Activated T-helper 2 cell treated with anti-CD3 and anti-CD28 coated beads, Interferon-gamma antibody, Interleukin-2, Interleukin-4, amounts not matched to agents 10 μg/mL and 5 μg/mL and 100 μg/mL, durations not matched to agents 14 hours and 24 hours and 36 hours (primary cell): ENCODE results near the gene FAM193A. TPM values are rescaled to one million over a fixed set of nuclear protein-coding genes. Genes with fewer than 3 reads are reported as not detected.
"Not testable (repeated sequence)": the region's sequence is repeated elsewhere in the genome, so short reads cannot be mapped to it uniquely, and the experiment has no call there.

Source experiments
- DNase-seq: peaks from one replicate; pipeline ENCODE4 v3.0.0; 2021; ENCODE audit warnings: low spot score
- H3K27ac Mint-ChIP-seq: one replicate; pipeline ENCODE4 v1.8.0; 2021; ENCODE audit warnings: mixed read lengths
- H3K27me3 Mint-ChIP-seq: one replicate; pipeline ENCODE4 v1.8.0; 2021; ENCODE audit warnings: low read depth, mixed read lengths
- H3K36me3 Mint-ChIP-seq: one replicate; pipeline ENCODE4 v1.8.0; 2021; ENCODE audit warnings: low read depth, mixed read lengths
- H3K4me1 Mint-ChIP-seq: one replicate; pipeline ENCODE4 v1.8.0; 2021; ENCODE audit warnings: low read depth, mixed read lengths
- H3K4me3 Mint-ChIP-seq: one replicate; pipeline ENCODE4 v1.8.0; 2021; ENCODE audit warnings: low read depth, mild to moderate bottlenecking, moderate library complexity, mixed read lengths
- H3K9me3 Mint-ChIP-seq: one replicate; pipeline ENCODE4 v1.8.0; 2021; ENCODE audit warnings: mixed read lengths
- intact Hi-C: fragments of 100-400 bp; cut with micrococcal nuclease; formaldehyde crosslinking; loops from one replicate; pipeline ENCODE4 v1.15.1; 2023
- total RNA-seq: library from RNA; stranded (reverse); gene quantifications from 2 replicates; pipeline ENCODE4 v1.2.3, GENCODE V29; 2022

FAM193A gene
- total RNA-seq, 1 donor from 2014 or later: 31.2 TPM

DNA sequence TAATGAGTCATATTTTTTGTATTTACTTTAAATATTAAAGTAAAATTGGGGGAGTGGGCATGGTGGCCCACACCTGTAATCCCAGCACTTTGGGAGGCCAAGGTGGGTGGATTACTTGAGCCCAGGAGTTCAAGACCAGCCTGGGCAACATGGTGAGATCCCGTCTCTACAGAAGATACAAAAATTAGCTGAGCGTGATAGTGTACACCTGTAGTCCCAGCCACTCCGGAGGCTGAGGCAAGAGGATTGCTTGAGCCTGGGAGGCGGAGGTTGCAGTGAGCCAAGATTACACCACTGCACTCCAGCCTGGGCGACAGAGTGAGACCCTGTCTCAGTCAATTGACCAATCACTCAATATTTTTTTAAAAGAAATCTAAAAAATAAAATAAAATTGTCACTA is 100.5 kb downstream of the FAM193A start:
- H3K4me3 Mint-ChIP-seq, H3K4me1 Mint-ChIP-seq, H3K27me3 Mint-ChIP-seq, H3K9me3 Mint-ChIP-seq, intact Hi-C loops, H3K27ac Mint-ChIP-seq, DNase-seq: not testable (repeated sequence)
- H3K36me3 Mint-ChIP-seq: peaks cover 52% of the 10 kb centered on the region

GRCh38 chr4:2637956-2638552 is 101.6 kb downstream of the FAM193A start:
- Mint-ChIP-seq H3K4me1 (no peaks in the 10 kb centered on the region), H3K36me3 (peaks cover 48% of the 10 kb centered on the region), H3K4me3 (no peak overlapping the region), H3K9me3 (no peaks in the 10 kb centered on the region), H3K27ac (no peak overlapping the region), H3K27me3 (no peaks in the 10 kb centered on the region)
- DNase-seq: no peak
- intact Hi-C loops: no loop called here

- peaks cover 50% of the 10 kb centered on the region for H3K36me3 Mint-ChIP-seq
- no peak for DNase-seq
- H3K27ac Mint-ChIP-seq: no peak overlapping the region
- H3K27me3 Mint-ChIP-seq: no peaks in the 10 kb centered on the region
- no peaks in the 10 kb centered on the region for H3K9me3 Mint-ChIP-seq
- no peaks in the 10 kb centered on the region for H3K4me1 Mint-ChIP-seq
- H3K4me3 Mint-ChIP-seq: no peak overlapping the region
- intact Hi-C loops: no loop called here
These were observed 102.3 kb downstream of the FAM193A start for GRCh38 chr4:2638730-2639129.

DNA sequence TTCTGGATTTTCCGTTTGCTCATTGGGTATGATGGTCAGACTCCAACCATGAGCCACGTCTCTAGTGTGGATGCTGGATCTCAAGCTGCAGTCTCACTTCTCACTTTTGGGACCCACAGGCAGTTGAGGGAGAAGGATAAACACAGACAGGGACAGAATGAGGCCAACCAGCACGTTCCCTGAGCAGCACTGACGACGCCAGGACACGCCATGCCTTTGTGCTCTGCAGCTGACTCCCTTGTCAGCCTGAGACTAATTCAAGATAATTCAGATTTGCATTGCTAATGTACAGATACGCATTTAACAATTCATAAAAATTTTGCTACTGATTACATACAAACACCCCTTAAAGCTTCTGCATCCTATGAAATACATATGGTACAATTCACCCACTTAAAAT is 106.5 kb downstream of the FAM193A start:
- H3K9me3 Mint-ChIP-seq: no peaks in the 10 kb centered on the region
- no peaks in the 10 kb centered on the region for H3K4me1 Mint-ChIP-seq
- no peak overlapping the region for H3K27ac Mint-ChIP-seq
- peaks cover 44% of the 10 kb centered on the region for H3K36me3 Mint-ChIP-seq
- no peaks in the 10 kb centered on the region for H3K27me3 Mint-ChIP-seq
- intact Hi-C loops: no loop called here
- no peak overlapping the region for H3K4me3 Mint-ChIP-seq
- no peak for DNase-seq

DNA sequence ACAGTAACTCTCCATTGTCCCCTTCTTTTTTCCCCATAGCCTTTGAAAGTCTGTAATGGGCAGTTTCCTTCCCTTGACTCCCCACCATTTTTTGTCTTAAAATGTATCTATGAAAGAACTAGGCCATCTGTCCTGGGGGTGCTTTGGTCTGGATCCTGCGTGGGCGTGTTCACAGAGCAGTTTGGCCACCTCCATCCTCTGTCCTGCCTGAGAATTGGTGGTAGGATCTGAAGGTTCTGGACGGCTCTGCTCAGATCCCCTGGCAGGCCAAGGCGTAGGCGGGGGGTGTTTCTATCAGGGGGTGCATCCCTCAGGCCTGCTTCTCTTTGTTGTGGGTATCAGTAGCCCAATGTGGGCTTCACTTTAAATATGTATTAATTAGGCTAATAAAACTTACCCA is 107.1 kb downstream of the FAM193A start:
- no peaks in the 10 kb centered on the region for H3K9me3 Mint-ChIP-seq
- peaks cover 50% of the 10 kb centered on the region for H3K36me3 Mint-ChIP-seq
- no peak overlapping the region for H3K4me3 Mint-ChIP-seq
- intact Hi-C loops: no loop called here
- DNase-seq: no peak
- H3K27ac Mint-ChIP-seq: no peak overlapping the region
- H3K4me1 Mint-ChIP-seq: no peaks in the 10 kb centered on the region
- H3K27me3 Mint-ChIP-seq: no peaks in the 10 kb centered on the region

DNA sequence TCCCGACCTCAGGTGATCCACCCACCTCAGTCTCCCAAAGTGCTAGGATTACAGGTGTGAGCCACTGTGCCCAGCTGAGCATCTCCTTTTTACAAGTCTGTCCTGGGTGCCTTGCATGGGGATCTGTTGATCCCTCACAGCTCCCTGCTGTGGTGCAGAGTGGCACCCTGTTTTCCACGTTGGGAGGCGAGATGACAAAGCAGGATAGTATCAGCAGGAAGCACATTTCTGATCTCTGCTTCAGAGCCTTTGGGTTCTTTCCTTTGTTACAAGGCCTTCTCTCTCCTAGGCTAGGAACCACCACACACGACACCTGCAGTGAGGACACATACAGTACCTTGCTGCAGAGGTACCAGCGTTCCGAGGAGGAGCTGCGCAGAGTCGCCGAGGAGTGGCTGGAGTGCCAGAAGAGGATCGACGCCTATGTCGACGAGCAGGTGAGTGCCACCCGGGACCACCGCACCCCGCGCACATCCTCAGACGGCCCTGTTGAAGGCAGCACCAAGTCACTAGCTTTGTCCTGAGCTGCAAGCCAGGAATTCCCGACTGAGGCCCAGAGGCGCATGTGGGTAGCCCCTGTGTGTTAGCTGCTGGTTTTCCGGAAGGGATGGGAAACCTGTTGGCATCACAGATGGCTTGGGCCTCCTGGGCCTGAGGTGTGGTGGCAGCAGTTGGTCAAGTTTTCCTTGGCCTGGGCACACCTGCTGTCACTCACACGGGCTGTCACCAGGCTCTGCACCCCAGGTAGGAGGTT is 110.1 kb downstream of the FAM193A start:
- H3K36me3 Mint-ChIP-seq: peaks cover 48% of the 10 kb centered on the region
- no peak for DNase-seq
- no peaks in the 10 kb centered on the region for H3K9me3 Mint-ChIP-seq
- no peak overlapping the region for H3K4me3 Mint-ChIP-seq
- H3K4me1 Mint-ChIP-seq: peaks cover 5% of the 10 kb centered on the region
- intact Hi-C loops: no loop called here
- H3K27ac Mint-ChIP-seq: no peak overlapping the region
- no peaks in the 10 kb centered on the region for H3K27me3 Mint-ChIP-seq

DNA sequence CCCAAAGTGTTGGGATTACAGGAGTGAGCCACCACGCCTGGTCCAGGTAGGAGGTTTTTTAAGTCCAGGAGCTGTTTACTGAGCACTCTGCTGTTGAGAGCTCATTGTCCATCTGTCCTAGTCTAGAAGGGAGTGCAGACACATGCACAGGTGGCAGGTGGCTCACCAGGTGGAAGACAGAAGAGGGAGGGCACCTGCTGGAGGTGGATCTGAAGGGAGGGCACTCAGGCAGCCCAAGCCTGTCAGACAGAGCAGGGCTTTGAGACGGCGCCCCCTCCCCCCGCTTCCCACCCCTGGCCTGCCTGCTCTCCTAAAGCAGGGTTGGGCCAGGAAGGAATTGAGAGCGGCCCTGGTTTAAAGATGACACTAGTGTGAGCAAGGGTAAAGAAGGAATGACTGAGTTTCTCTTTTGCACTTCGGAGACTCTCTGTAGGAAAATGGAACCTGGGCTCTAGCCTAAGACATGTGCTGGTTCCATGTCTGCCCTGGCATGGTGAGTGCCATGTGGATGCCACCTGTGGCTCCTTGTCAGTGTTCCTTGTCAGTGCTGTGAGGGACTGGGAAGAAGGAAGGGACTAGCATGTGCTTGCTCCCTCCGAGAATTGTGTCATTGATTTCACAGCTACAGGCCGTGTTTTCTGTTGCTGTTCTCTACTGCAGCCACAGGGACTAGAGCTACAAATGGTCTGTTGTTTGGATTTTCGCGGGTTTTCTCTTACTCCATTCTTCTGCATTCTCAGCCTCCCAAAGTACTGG is 111.1 kb downstream of the FAM193A start:
- no peak for DNase-seq
- Mint-ChIP-seq H3K9me3 (no peaks in the 10 kb centered on the region), H3K27ac (no peak overlapping the region), H3K4me1 (peaks cover 16% of the 10 kb centered on the region), H3K4me3 (no peak overlapping the region), H3K27me3 (no peaks in the 10 kb centered on the region), H3K36me3 (peaks cover 55% of the 10 kb centered on the region)
- intact Hi-C loops: no loop called here

DNA sequence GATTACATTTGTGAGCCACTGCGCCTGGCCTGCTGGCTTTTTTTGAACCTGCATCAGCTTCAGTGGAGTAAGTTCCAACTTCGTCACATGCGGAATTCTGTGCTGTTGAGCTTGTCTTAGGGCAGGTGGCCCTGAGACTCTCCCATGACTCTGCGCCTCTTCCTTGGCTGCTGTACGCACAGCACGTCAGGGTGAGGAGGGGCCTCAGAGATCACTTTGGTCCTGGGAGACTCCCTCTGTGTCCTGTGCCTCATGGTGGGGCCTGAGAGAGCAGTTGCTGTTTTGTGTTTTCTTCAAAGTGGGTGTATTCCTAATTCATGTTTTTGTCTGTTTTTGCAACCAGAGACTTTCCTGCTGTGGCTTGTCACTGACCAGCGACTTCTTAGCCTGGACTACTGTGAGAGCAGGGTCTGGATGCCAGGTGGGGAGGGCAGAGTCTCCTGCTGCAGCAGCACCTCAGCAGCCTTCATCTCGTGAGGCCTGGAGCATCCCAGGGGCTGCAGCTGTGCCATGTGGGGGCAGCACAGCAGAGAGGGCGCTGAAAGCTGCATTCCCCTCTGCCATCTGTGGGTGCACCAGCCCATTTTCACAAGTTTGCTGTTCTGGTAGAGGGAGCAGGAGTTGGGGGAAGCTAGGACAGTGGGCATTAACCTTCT is 111.8 kb downstream of the FAM193A start:
- DNase-seq: no peak
- no peak overlapping the region for H3K4me3 Mint-ChIP-seq
- intact Hi-C loops: no loop called here
- H3K36me3 Mint-ChIP-seq: peaks cover 55% of the 10 kb centered on the region
- H3K4me1 Mint-ChIP-seq: peaks cover 19% of the 10 kb centered on the region
- H3K9me3 Mint-ChIP-seq: no peaks in the 10 kb centered on the region
- H3K27ac Mint-ChIP-seq: no peak overlapping the region
- H3K27me3 Mint-ChIP-seq: no peaks in the 10 kb centered on the region

DNA sequence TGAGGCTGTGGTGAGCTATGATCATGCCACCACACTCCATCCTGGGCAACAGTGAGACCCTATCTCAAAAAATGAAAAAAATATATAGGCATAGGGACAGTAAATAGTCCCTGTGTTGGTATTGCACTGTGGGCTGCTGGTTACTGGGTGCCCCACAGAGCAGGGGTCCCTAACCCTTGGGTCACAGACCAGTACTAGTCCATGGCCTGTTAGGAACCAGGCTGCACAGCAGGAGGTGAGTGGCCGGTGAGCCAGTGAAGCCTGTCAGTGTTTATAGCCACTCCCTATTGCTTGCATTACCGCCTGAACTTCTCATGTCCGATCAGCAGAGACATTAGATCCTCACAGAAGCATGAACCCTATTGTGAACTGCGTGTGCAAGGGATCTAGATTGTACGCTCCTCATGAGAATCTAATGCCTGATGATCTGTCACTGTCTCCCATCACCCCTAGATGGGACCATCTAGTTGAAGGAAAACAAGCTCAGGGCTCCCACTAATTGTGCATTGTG is 113.2 kb downstream of the FAM193A start:
- Mint-ChIP-seq H3K9me3 (no peaks in the 10 kb centered on the region), H3K4me3 (no peak overlapping the region)

DNA sequence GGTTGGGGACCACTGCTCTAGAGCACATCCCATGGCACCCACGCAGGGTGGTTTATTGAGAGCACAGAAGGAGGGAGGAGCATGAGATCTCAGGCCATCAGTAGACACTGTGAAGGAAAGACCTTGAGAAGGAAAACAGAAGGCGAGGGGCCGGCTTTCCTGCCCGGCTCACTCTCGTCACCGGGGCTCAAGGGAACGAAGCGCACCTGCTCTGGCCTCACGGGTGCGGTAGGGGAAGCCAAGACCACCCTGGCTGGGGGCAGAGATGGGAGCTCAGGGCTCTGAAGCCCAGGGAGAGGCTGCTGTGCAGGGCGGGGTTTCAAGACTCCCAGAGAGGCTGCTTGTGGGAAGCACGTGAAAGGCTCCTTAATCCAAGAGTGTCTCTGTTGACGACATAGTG is 113.8 kb downstream of the FAM193A start:
- intact Hi-C loops: no loop called here
- DNase-seq: no peak
- Mint-ChIP-seq H3K27me3 (no peaks in the 10 kb centered on the region), H3K9me3 (no peaks in the 10 kb centered on the region), H3K4me1 (peaks cover 23% of the 10 kb centered on the region), H3K27ac (no peak overlapping the region), H3K4me3 (no peak overlapping the region), H3K36me3 (peaks cover 59% of the 10 kb centered on the region)

More for the DNA sequence above, 113.2 kb downstream of the FAM193A start:
- H3K4me1 Mint-ChIP-seq: peaks cover 23% of the 10 kb centered on the region
- no peak overlapping the region for H3K27ac Mint-ChIP-seq
- peaks cover 59% of the 10 kb centered on the region for H3K36me3 Mint-ChIP-seq
- H3K27me3 Mint-ChIP-seq: no peaks in the 10 kb centered on the region
- intact Hi-C loops: no loop called here
- no peak for DNase-seq

DNA sequence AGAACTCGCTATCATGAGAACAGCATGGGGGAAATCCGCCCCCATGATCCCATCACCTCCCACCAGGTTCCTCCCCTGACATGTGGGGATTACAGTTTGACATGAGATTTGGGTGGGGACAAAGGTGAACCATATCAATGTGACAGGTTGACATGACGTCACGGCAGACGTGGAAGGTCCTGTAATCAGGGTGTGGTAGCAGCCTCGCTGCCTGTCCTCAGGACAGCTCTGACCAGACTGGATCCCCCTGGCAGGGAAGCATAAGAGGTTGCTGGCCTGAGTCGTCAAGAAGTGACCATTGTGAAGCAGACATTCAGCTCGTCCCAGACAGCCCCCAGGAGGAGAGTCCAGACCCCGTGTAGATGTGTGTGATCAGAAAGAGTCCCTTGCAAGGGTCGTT is 115.1 kb downstream of the FAM193A start:
- no peak for DNase-seq
- H3K27ac Mint-ChIP-seq: peak overlapping the region; percentile 16
- H3K36me3 Mint-ChIP-seq: peaks cover 60% of the 10 kb centered on the region
- H3K27me3 Mint-ChIP-seq: no peaks in the 10 kb centered on the region
- H3K4me3 Mint-ChIP-seq: no peak overlapping the region
- H3K4me1 Mint-ChIP-seq: peaks cover 24% of the 10 kb centered on the region
- intact Hi-C loops: no loop called here
- no peaks in the 10 kb centered on the region for H3K9me3 Mint-ChIP-seq

DNA sequence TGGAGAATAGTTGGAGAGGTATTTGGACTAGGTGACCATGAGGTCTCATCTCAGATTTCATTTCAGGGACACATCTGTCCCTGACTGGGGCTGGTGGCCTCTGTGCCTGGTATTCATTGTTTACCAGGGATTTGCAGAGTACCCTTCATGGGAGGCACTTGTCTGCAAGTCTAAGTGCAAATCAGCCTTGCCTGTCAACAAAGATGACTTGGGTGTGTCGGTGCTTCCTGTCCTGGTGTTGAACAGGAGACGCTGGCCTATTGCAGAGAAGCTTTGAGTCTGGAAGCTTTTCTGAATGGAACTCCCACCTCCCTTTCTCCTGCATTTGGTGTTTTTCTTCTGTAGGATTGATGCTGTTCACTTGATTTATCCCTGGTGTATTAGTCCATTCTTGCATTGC is 115.6 kb downstream of the FAM193A start:
- H3K4me3 Mint-ChIP-seq: no peak overlapping the region
- H3K36me3 Mint-ChIP-seq: peaks cover 59% of the 10 kb centered on the region
- no peaks in the 10 kb centered on the region for H3K9me3 Mint-ChIP-seq
- H3K27ac Mint-ChIP-seq: peak overlapping the region; percentile 51
- peaks cover 24% of the 10 kb centered on the region for H3K4me1 Mint-ChIP-seq
- no peak for DNase-seq
- intact Hi-C loops: no loop called here
- no peaks in the 10 kb centered on the region for H3K27me3 Mint-ChIP-seq
